Measurements from ENCODE around the gene VASH2.

DNA sequence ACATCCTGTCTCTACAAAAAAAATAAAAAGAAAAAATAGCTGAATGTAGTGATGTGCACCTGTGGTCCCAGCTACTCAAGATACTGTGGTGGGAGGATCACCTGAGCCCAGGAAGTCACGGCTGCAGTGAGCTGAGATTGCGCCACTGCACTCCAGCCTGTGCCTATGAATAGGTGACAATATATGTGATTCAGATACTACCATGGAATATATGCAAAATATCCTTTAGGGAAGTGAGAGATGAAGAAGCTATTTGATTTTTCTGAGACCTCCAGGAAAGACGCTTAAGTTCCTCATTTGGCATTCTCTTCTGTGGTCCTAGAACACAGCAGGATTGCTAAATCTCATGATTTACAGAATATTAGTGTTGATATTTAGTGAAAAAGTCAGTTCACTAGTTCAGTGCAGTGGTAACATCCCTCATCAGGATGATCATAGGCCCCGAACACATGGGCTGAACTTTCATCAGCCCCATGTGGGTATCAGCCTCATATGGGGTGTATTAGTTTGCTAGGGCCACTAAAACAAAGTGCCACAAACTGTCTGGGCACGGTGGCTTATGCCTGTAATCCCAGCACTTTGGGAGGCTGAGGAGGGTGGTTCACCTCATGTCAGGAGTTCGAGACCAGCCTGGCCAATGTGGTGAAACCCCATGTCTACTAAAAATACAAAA, 6.0 kb upstream of the VASH2 start:
- TF ChIP-seq, protein P1, sequence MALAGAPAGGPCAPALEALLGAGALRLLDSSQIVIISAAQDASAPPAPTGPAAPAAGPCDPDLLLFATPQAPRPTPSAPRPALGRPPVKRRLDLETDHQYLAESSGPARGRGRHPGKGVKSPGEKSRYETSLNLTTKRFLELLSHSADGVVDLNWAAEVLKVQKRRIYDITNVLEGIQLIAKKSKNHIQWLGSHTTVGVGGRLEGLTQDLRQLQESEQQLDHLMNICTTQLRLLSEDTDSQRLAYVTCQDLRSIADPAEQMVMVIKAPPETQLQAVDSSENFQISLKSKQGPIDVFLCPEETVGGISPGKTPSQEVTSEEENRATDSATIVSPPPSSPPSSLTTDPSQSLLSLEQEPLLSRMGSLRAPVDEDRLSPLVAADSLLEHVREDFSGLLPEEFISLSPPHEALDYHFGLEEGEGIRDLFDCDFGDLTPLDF (CRISPR knock-in tag; IDR thresholded peaks at IDR 0.05): no peak
- TF ChIP-seq, protein P2, sequence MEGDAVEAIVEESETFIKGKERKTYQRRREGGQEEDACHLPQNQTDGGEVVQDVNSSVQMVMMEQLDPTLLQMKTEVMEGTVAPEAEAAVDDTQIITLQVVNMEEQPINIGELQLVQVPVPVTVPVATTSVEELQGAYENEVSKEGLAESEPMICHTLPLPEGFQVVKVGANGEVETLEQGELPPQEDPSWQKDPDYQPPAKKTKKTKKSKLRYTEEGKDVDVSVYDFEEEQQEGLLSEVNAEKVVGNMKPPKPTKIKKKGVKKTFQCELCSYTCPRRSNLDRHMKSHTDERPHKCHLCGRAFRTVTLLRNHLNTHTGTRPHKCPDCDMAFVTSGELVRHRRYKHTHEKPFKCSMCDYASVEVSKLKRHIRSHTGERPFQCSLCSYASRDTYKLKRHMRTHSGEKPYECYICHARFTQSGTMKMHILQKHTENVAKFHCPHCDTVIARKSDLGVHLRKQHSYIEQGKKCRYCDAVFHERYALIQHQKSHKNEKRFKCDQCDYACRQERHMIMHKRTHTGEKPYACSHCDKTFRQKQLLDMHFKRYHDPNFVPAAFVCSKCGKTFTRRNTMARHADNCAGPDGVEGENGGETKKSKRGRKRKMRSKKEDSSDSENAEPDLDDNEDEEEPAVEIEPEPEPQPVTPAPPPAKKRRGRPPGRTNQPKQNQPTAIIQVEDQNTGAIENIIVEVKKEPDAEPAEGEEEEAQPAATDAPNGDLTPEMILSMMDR (IDR thresholded peaks at IDR 0.05): no peak
- TF ChIP-seq CREB1 (CRISPR knock-in tag; IDR thresholded peaks at IDR 0.05) (no peak), FOXP1 (CRISPR knock-in tag; IDR thresholded peaks at IDR 0.05; ENCODE audit: borderline replicate concordance) (no peak), GABPB1 (CRISPR knock-in tag; IDR thresholded peaks at IDR 0.05) (no peak), USF2 (CRISPR knock-in tag; IDR thresholded peaks at IDR 0.05) (no peak)

Measured in WTC11 (cell line).